CD4-positive, alpha-beta T cell treated with Interleukin-12 subunit alpha and Interleukin-12 subunit beta, for 1 hour (primary cell): Measurements from ENCODE around the gene CHN2.
"Not testable (repeated sequence)": the region's sequence is repeated elsewhere in the genome, so short reads cannot be mapped to it uniquely, and the experiment has no call there.

Experiments
- DNase-seq: peaks from one replicate; pipeline ENCODE4 v3.0.0-alpha.2; 2020

CHN2 gene

DNA sequence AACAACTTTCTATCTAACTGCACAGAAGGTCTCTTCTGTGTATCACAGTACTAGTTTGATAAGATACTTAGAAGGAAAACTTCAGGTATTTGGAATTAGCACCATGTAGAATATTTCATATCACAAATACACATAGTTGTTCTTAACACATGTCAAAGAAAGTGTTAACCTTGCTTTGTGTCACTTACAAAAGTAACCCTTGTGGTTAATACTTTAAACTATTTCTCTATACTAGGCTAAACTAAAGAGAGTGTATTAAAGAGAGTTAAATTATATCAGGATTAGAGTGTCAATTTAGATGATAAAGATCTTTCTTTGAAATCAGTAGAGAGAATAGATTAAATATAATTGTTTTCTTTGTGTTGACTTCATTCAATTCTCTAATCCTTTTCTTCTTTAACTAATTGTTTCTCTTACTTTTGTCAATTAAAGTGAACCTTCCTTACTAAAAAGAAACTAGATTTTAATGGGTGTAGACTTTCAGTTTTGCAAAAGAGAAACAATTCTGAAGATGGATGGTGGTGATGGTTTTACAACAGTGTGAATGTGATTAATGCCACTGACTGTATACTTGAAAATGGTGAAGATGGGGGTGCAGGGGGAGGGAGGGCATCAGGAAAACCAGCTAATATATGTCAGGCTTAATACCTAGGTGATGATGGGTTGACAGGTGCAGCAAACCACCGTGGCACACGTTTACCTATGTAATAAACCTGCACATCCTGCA, 67.8 kb downstream of the CHN2 start:
- DNase-seq: no peak

DNA sequence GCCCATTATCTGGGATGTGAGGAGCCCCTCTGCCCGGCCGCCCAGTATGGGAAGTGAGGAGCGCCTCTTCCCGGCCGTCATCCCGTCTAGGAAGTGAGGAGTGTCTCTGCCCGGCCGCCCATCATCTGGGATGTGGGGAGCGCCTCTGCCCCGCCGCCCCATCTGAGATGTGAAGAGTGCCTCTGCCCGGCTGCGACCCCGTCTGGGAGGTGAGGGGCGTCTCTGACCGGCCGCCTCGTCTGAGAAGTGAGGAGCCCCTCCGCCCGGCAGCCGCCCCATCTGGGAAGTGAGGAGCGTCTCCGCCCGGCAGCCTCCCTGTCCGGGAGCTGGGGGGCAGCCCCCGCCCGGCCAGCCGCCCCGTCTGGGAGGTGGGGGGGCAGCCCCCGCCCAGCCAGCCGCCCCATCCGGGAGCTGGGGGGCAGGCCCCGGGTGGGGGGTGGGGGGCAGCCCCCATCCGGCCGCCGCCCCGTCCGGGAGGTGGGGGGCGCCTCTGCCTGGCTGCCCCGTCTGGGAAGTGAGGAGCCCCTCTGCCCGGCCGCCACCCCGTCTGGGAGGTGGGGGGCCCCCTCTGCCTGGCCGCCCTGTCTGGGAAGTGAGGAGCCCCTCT, 69.1 kb downstream of the CHN2 start:
- not testable (repeated sequence) for DNase-seq

DNA sequence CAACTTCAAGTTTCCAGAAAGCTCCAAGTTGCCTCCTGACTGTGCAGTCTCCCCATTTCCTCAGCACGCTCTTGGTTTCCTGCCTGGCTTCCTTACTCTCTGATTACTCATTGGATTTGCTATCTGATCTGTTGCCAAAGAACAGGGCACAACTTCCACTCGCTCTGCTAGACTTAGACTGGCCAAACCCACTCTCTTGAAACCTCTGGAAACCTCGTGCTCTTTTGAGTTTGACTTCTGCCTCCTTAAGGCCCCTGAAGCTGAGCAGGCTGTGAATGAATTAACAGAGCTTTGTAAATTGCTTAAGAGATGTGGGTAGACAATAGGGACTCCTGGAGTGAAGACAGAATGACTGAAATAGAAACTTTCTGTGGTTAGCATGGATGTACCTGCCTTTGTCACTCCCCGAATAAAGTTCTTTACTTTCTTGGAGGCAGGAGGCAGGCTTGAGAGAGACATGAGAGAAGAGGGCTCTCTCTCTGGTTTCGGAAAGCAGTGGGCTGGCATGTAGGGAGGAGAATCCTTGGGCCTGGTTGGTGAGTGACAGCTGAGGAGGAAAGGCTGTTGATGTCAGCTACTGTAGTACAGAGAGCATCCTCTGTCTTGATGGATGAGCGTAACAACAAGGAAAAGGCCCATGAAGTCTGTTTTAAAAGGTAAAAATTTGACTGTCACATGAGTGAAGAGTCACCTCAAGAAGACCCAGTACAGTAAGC, 70.8 kb downstream of the CHN2 start:
- DNase-seq: no peak

DNA sequence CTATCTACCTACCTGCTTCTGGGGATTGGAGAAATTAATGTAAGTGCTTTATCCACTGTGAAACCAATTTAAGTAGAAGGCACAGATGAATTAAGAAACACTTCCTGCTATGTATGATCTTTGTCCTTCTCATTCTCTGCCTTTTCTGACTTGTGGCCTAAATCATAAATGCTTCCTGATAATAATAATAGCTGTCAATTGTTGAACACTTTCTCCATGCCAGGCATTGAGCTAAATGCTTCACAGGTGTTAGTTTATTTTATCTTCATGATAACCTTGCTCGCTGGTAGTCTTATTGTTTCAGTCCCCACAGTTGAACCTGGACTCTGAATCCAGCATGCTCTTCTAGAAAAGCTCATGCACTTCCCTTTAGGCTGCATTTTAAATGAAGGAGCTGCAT, 75.4 kb downstream of the CHN2 start:
- no peak for DNase-seq

DNA sequence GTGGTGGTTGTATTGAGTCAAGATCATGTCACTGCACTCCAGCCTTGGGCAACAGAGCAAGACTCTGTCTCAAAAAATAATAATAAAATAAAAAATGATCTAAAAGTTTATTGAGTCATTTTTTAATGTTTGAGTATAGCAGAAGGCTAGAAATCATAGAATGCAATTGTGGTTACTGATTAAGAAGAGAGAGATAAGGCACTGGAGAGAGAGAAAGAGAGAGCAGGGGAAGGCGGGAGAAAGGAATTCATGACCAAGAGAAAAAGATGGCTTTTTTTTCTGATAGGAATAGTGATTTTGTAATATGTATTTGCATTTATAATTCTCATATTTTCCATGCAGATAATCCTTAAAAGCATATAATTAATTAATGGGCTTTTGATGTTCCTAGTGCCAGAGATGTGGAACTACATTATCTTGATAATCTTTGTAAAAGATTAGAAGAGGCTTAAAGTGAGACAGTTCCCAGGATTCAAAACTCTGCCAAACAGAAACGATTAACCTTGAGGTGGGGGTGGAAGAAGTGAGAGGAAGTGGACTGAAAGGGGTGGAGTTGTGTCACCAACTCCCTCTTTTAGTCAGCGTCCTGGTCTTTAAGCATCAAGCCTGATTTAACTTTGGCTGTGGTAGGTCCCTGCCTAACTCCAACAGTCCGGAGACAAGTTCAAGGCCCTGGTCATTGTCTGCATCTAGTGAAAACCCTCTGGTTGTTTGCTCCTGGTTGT, 76.2 kb downstream of the CHN2 start:
- DNase-seq: no peak

DNA sequence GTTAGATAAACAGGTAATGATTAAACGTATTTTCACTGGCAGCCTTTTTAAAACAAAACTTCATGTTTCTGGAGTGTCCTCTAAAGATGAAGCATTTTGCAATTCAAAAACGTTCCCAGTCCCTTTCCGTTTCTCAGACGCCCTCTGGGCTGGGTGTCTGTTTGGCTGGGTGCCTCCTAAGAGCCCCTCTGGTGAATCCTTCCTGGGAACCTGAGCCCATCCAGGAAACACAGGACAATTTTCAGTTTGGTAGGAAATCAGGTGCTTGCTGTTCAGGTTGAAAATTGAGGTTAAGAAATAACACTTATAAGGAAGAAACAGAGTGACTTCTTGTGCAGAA, 76.7 kb downstream of the CHN2 start:
- DNase-seq: no peak

DNA sequence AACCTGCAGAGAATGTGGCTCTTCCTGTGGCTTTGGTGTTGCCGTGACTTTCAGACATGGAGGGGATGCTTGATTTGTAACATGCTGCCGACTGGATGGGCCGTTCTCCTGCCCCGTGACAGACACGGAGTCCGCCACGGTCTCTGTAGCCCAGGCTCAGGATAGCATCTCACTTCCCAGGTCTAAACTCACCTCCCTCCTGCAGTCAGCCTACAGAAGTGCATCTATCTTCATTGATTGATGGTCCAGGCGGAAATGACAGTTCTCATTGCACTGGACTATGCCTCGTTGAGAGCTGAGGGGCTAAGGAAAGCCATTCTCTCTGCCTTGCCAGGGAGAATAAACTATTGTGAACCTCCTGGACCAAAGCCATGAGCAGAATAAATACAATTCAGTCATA, 77.5 kb downstream of the CHN2 start:
- no peak for DNase-seq

DNA sequence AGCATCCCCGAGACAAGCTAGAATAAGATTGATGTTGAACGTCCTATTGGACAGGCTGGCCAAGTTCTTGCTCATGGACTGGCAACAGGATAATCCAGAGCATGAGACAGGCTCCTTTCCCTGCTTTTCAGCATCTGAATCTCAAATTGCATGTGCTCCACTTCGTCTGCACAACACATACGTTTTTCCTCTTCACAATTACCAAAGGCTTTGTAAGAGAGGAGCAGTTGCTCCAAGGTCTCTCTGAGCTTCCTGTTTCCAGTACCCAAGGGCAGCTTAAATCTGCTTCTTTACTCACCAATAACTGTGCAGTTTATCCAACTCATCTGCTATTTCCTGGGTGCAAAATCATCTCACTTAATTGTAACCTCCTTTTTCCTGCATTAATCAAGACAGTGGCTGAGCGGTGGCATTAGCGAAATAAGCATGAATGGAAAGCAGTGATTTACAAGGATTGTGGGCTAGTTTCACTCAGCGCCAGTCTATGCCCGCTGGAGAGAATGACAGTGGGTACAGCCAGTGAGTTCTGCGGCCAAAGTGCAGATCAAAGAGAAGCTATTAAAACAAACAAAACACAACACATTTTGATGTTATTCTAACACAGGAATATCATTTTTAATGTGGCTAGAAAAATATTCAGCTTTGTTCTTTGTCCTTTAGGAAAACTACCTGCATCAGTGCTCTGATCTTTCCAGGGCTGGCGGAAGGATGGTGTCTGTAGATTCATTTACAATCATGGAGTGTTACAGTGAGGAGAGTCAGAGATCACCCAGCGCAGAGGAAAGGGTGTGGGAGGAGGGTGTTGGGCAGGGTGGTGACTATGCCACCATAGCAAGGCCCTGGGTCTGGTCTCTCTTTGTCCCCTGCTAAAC, 79.8 kb downstream of the CHN2 start:
- DNase-seq: no peak

DNA sequence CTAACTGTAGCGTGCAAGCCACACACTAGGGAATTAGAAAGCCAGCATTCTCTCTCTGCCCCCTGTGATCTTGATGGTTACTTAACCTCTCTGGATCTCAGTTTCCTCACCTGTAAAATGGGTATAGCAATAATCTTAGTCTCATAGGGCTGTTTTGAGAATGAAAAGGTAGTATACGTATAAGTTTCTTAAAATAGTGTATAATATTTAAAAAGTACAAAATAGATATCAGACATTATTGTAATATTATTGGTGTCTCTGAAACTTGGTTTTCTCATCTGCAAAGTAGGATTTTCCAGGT, 80.4 kb downstream of the CHN2 start:
- no peak for DNase-seq

DNA sequence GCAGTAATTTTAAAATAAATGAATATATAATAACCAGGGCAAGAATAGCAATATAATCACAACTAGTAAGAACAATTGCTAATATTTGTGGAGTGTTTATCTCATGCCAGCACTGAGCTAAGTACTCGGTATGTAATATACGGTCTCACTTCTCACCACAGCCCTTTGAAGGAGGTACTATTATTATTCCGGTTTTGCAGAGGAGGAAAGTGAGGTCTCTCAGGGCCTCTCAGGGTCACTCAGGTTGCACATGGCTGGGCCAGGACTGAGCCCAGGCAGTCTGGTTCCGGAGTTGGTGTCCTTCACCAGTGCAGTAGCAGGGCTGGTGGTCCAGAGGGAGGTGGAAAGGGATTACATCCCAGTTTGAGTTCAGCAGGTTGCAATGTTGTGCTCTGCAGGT, 80.9 kb downstream of the CHN2 start:
- no peak for DNase-seq

DNA sequence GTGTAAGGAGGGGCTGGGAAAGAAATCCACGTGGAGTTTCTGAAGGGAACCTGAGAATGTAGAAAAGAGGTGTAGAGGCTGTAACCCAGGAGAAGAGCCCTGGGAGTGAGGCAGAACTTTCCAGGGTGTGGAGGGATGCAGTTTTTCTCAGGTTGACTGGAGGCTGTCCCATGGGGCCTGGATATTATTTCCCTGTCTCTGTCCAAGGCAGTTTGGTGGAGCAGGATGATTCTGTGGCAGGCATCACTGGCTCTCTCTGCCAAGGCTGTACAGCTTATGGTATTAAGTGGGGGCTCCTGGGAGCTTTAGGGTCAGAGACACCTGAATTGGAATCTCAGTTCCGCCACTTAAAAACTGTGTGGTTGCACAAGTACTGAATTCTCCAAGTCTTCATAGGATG, 81.6 kb downstream of the CHN2 start:
- no peak for DNase-seq

DNA sequence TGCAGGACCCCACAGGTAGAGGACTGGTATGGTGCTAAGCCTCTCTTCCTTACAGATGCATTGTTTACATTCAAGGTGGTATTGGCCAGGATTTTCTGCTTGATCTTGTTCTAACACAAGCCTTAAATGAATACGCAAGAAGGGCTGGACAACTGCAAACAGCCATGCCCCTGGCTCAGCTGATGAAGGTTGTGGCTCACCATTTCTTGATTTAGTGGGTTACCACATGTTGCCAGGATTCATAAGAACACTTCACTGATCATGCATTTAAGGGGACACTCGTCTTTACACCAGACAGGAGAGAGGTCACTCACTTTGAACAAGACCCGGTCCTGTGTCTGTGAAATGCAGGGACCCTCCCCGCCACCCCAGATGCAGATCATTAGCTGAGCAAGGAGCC, 82.2 kb downstream of the CHN2 start:
- DNase-seq: no peak

DNA sequence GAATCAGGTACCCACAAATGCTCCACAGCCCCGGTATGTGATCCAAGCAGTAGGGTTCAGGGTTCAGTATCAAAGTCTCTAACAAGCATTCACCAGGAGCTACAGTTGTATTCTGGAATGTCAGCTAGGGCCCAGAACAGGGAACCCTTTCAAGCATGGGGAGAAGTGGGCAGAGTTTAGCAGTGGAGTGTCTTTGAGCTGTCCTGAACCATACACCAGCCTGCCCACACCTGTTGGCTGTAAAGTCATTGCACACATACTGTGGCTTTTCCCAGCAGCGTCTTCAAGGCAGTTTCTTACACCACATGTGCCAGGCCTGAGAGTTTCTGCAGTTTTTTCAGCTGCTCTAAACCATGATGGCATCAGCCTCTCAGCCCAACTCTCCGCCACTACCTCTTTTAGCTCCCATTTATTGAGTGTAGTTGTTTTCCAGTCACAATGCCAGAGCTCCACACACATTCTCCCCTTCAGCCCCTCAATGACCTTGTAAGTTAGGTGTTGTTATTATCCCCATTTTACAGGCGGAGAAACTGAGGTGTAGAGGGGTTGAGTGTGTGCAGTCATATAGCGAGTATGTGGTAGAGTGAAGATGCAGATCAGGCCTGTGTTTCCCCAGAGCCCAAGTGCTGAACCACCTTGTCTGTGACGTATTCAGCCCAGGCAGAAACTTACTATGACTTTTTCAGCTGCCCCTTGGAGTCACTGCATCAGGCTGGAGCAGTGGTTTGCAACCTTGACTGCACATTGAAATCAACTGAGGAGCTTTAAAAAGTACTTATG, 83.1 kb downstream of the CHN2 start:
- DNase-seq: no peak

DNA sequence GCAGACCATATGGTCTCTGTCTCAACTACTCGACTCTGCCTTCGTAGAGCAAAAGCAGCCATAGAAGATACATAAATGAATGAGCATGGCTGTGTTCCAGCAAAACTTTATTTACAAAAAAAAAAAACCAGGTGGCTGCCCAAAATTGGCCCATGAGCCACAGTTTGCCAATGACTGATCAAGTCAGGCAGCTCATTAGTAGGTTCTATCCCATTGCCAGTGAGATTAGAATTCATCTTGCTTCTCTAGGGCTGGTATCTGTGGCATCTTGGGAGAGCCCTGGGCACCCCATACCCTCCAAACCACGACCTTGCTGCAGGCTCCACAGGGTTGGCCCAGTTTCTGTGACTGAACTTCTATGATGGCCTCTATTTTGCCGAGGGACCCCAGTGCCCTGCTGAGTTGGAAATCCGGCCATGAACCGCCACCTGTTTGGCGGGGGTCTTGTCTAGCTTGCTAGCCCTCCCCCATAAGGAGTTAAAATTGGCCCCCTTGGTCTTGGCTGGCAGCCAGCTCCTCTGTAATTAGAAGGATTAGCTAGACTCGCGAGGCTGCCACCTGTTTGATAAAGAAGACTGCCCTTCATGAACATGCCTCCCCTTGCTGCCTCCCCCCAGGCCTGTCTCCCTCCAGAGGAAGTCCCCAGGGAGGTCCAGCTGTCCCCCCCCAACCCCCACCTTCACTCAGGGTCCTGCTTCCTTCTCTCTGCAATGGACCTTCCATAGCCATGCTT, 83.9 kb downstream of the CHN2 start:
- DNase-seq: no peak

DNA sequence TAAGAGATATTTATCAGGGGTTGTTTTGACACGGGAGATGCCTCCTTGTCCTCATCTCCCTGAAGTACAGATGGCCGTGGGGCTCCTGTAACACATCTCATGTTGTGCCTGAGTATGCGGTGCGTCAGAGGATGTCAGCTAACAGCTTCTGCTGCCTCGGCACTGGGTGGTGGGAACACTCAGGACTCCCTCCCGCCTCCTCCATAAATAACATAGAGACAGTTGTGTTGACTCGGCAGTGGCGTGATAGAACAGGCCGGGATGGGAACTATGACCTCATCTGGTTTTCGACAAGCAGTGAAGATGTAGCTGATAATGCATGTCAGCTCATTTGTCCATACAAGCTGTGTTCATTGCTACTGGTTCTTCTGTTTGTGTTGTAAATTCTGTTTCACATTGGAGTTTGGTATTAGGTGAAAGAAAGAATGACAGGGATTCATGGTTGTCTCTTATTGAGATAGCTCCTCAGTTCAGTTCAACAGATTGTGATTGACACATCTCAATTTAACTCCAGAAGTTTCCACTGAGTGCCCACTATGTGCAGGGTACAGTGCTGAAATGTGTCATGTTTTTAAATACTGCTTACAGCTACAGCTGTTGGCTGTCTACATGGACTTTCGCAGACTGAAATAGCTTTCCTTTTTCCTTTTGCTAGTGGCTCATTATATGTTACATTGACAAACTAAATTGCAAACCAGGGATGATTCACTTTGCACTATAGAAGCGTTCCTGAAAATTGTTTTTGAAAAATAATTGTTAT, 87.4 kb downstream of the CHN2 start:
- DNase-seq: no peak

DNA sequence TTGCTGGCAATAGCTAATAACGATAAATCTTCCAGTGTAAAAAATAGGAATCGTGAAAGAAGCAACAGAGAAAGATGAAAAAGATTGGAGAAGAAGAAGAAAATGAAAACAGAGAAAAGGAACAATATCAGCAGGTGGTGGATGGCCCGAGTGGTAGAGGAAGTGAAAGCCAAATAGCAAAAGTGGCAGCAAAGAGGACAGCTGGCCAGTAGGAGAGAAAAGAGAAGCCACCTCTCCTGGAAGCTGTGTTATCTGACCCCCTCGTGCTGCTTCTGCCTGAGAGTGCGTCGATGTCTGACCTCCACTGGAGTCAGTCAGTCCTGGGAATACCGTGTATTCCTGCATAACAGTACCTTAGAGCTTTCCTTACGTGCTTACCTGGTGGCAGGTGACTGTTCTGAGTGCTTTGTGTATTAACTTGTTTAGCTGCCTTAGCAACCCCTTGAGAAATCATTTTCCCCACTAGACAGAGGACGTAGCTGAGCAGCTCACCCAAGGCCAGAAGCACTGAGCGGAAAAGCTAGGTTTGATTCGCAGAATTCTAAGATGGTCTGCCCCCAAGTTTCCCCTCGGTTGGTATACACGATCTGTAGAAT, 88.3 kb downstream of the CHN2 start:
- DNase-seq: no peak

DNA sequence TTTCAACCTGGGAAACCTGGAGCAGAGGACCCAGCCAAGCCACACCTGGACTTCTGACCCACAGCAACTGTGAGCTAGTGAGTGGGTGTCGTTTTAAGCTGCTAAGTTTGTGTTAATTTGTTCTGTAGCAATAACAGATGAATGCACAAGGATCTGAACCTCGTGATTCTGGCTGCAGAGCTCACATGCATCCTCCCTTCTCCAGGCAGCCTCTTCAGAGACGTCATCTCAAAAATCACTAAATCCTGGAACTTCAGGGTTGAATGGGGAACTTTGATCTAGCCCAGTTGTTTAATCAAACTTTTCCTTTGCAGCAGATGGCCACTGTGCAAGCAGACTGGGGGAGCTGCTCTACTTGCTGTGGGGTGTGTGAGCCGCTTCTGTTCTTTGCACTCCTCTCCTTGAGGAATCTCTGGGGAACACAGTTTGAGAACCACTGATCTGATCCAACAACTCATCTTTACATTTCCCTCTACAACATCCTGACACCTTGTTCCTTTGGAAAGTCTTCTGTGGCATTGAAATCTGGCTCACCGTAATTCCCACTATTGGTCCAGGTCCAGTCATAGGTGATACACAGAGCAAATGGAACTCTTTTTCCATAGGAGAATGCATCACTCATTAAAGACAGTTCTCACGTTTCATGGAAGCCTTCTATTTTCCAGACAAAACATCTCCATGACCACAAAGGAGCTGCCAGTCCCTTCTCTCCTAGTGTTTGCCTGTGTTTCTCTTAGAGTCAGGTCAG, 90.3 kb downstream of the CHN2 start:
- DNase-seq: no peak

DNA sequence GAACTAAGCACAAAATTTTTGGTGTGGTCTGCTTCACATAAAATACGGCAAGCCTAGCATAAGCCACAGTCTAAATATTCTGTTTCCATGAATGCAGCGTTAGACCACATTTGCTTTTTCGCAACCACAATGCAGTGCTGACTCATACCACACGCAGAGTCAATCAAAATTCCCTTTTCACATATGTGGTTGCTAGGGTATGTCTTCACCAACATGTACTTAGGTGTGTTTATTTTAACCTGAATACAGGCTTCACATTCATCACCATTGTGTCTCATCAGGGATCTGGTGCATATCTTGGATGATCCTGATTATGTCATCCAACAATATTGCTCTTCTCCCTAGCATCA, 90.8 kb downstream of the CHN2 start:
- DNase-seq: peak; percentile 43

DNA sequence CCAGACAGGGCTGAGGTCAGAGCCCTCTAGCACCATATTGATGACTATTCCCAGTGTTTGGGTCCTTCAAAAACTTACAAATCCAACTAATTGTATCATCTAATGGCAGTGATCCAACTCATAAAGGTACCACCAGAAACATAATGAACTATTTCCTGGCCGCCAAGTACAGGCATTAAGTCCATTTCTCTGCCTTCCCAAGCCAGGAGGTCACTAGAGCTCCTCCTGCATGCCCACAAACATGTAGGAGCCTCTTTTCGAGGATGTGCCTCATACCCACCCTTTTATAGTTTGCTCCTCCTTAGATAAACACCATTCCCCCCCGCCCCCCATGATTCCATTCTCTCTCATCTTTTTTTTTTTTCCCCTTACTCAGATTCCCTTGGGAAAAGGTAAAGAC, 91.3 kb downstream of the CHN2 start:
- no peak for DNase-seq

DNA sequence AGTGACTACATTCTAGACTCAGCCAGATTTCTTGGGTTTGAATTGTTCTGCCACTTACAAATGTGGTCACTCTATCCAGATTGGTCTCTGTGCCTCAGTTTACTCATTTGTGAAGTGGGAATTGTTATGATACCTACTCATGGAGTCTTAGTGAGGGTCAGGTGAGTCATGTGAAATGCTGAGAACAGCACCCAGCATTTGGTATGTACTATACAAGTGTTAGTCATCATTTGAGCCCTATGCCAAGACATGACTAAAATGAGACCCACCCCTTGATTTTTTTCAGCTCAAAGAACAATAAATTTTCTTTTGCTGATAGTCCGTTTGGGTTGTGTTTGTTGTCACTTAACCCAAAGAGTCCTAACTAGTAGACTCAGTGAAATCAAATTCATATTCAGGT, 92.8 kb downstream of the CHN2 start:
- no peak for DNase-seq
